Endodermal cell (in vitro differentiated cells): ENCODE measurements around the gene GATA3. TPM values are rescaled to one million over a fixed set of nuclear protein-coding genes. Genes with fewer than 3 reads are reported as not detected.

Experiments
- DNase-seq: peaks from one replicate; pipeline ENCODE4 v3.0.0-alpha.2; 2017
- H3K27ac ChIP-seq: 2 replicates; pipeline ENCODE4 v1.5.1; 2013; ENCODE audit warnings: mild to moderate bottlenecking, low read depth, low read length, moderate library complexity
- H3K27me3 ChIP-seq: 2 replicates; pipeline ENCODE4 v1.6.1; 2013; ENCODE audit warnings: mild to moderate bottlenecking, low read length, moderate library complexity; ENCODE audit not compliant: insufficient read depth, control insufficient read depth, poor library complexity, severe bottlenecking
- H3K36me3 ChIP-seq: 2 replicates; pipeline ENCODE4 v1.7.0; 2013; ENCODE audit warnings: mild to moderate bottlenecking, low read length, moderate library complexity; ENCODE audit not compliant: control insufficient read depth, insufficient read depth
- H3K4me1 ChIP-seq: one replicate; pipeline ENCODE4 v1.7.0; 2013; ENCODE audit warnings: low read length; ENCODE audit not compliant: control insufficient read depth, insufficient read depth
- H3K4me3 ChIP-seq: 2 replicates; pipeline ENCODE4 v1.5.1; 2013; ENCODE audit warnings: mild to moderate bottlenecking, low read length, moderate library complexity
- H3K9ac ChIP-seq: 2 replicates; pipeline ENCODE4 v1.6.1; 2013; ENCODE audit warnings: mild to moderate bottlenecking, low read length, moderate library complexity; ENCODE audit not compliant: poor library complexity, severe bottlenecking; ENCODE audit errors: extremely low read depth
- H3K9me3 ChIP-seq: 2 replicates; pipeline ENCODE4 v1.6.1; 2013; ENCODE audit warnings: mild to moderate bottlenecking, low read length, moderate library complexity; ENCODE audit not compliant: control insufficient read depth
- H3K27ac Mint-ChIP-seq: 2 replicates; pipeline ENCODE4 v1.8.0; 2020; ENCODE audit warnings: mixed read lengths
- H3K27me3 Mint-ChIP-seq: 2 replicates; pipeline ENCODE4 v1.8.0; 2021; ENCODE audit warnings: mild to moderate bottlenecking, mixed read lengths; ENCODE audit not compliant: insufficient read depth
- H3K36me3 Mint-ChIP-seq: 2 replicates; pipeline ENCODE4 v1.8.0; 2020; ENCODE audit warnings: low read depth, mixed read lengths
- H3K4me1 Mint-ChIP-seq: 2 replicates; pipeline ENCODE4 v1.8.0; 2020; ENCODE audit warnings: mixed read lengths
- H3K4me3 Mint-ChIP-seq: 2 replicates; pipeline ENCODE4 v1.8.0; 2020; ENCODE audit warnings: mild to moderate bottlenecking, moderate library complexity, mixed read lengths
- H3K9me3 Mint-ChIP-seq: 2 replicates; pipeline ENCODE4 v1.8.0; 2020; ENCODE audit warnings: mild to moderate bottlenecking, mixed read lengths
- CTCF ChIP-seq: fragments of 200-600 bp; sonication (generic); conservative IDR thresholded peaks from 2 replicates; pipeline ENCODE4 v1.5.0; 2021; ENCODE audit warnings: antibody characterized with exemption, mild to moderate bottlenecking
- WGBS, 2 experiments: methylation state at CpG; one replicate each; pipeline versions ENCODE4 v1.1.5 to v1.1.7; 2013; ENCODE audit warnings: missing lambda C conversion rate in 2 of 2, mixed read lengths in 1 of 2; ENCODE audit not compliant: insufficient coverage in 1 of 2, insufficient read length in 1 of 2; 5-methylcytosine and 5-hydroxymethylcytosine counted together
- total RNA-seq, 2 donors: library from RNA; stranded (reverse); fragmentation: NEBNext Ultra II Directional in 1 of 2; extraction: Animal tissue kit (Norgen Biotek cat#: 25700) in 1 of 2; gene quantifications; 2 replicates in 1 of 2; 3 replicates in 1 of 2; pipeline ENCODE4 v1.2.1, GENCODE V29; 2021

GATA3 gene
- total RNA-seq, 2 donors from 2014 or later: 51.3 to 103 TPM

- no peak overlapping the region for H3K27ac Mint-ChIP-seq
- no peaks in the 10 kb centered on the region for H3K27me3 ChIP-seq
- no peaks in the 10 kb centered on the region for H3K9me3 ChIP-seq
- no peaks in the 10 kb centered on the region for H3K36me3 ChIP-seq
- no peak for DNase-seq
- H3K9ac ChIP-seq: no peak overlapping the region
- no peaks in the 10 kb centered on the region for H3K36me3 Mint-ChIP-seq
- peaks cover 15% of the 10 kb centered on the region for H3K27me3 Mint-ChIP-seq
- no peak overlapping the region for H3K27ac ChIP-seq
- no peaks in the 10 kb centered on the region for H3K9me3 Mint-ChIP-seq
- H3K4me3 Mint-ChIP-seq: no peak overlapping the region
- TF ChIP-seq CTCF: no peak
- no peak overlapping the region for H3K4me3 ChIP-seq
- peaks cover 6% of the 10 kb centered on the region for H3K4me1 Mint-ChIP-seq
- WGBS, 2 experiments: 93 to 100% methylated on average over 2 to 3 of the region's 3 CpGs
- H3K4me1 ChIP-seq: peaks cover 7% of the 10 kb centered on the region
Measured at GRCh38 chr10:8115618-8115980, 61.1 kb downstream of the GATA3 start.

- no peak overlapping the region for H3K4me3 Mint-ChIP-seq
- DNase-seq: no peak
- peaks cover 6% of the 10 kb centered on the region for H3K4me1 Mint-ChIP-seq
- Histone ChIP-seq H3K9ac (no peak overlapping the region), H3K4me3 (no peak overlapping the region), H3K27me3 (no peaks in the 10 kb centered on the region), H3K4me1 (peaks cover 7% of the 10 kb centered on the region), H3K27ac (no peak overlapping the region), H3K9me3 (no peaks in the 10 kb centered on the region), H3K36me3 (no peaks in the 10 kb centered on the region)
- TF ChIP-seq CTCF: no peak
- no peaks in the 10 kb centered on the region for H3K36me3 Mint-ChIP-seq
- WGBS, 2 experiments: 82 to 93% methylated on average over 3 to 5 of the region's 5 CpGs
- H3K27me3 Mint-ChIP-seq: peaks cover 11% of the 10 kb centered on the region
- H3K27ac Mint-ChIP-seq: no peak overlapping the region
- H3K9me3 Mint-ChIP-seq: no peaks in the 10 kb centered on the region
Measured at GRCh38 chr10:8116474-8116873, 62.0 kb downstream of the GATA3 start.

GRCh38 chr10:8116926-8117493 lies 62.5 kb downstream of the GATA3 start:
- WGBS, 2 experiments: 86 to 88% methylated on average over 4 to 12 of the region's 12 CpGs
- no peak for DNase-seq
- H3K27ac ChIP-seq: no peak overlapping the region
- H3K4me3 ChIP-seq: no peak overlapping the region
- peaks cover 7% of the 10 kb centered on the region for H3K4me1 ChIP-seq
- H3K27ac Mint-ChIP-seq: no peak overlapping the region
- no peaks in the 10 kb centered on the region for H3K36me3 ChIP-seq
- H3K27me3 ChIP-seq: no peaks in the 10 kb centered on the region
- no peak overlapping the region for H3K4me3 Mint-ChIP-seq
- H3K9me3 ChIP-seq: no peaks in the 10 kb centered on the region
- H3K27me3 Mint-ChIP-seq: peaks cover 11% of the 10 kb centered on the region
- no peak for TF ChIP-seq CTCF
- no peak overlapping the region for H3K9ac ChIP-seq
- H3K4me1 Mint-ChIP-seq: peaks cover 6% of the 10 kb centered on the region
- H3K36me3 Mint-ChIP-seq: no peaks in the 10 kb centered on the region
- no peaks in the 10 kb centered on the region for H3K9me3 Mint-ChIP-seq
